GM11168 (cell line): Measurements from ENCODE around the gene COMMD8.

Source experiments
- in situ Hi-C: fragments of 300-500 bp; cut with MboI; formaldehyde crosslinking; loops from one replicate; pipeline ENCODE4 v1.12.0; 2022; ENCODE audit warnings: low sequenced_read_pairs; ENCODE audit not compliant: unreplicated experiment

The COMMD8 gene

DNA sequence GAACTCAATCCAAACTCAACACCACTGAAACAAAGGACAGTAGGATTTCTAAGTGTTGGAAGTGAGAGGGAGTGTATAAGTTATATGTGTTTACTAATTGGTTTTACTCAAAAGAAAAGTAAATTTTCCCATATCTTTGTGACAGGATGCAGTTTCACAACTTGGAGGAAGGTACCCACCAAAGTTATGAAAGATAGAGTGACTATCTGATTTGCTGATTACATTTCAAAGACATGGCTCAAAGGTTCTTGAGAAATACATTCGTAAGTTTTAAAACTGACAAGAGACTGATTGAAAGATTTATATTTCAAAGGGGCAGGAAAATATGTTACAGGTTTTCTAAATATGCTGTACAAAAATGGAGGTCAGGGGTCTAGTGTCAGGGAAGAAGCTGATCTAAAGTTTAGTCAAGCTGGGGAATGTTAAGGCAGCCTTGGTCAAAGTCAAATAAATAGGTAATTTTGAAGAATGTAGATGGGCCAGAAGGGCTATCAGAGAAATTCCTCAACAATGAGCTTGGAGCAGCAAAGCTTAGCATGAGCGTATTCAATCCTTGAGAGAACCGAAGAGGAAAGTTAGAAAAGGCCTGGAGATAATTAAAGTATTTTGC lies 9.7 kb upstream of the COMMD8 start:
- in situ Hi-C loops = no loop called here

DNA sequence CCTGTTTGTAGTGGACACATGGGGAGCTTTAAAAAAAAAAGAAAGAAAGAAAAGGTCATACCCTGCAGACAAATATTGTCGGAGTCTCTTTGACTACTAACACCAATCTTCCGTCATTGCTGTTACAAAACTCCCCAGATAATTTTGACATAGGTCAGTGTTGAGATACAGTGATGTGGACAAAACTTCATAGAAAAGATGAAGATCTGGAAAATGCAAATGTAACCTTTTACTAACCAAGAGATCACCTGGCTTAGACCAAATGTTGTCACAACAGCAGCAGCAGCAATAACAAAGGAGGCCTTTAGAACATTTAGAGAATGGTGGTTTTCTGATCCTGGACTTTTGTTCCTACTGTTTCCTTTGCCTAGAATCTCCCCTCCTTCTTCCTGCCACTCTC lies 8.1 kb upstream of the COMMD8 start:
- in situ Hi-C loops = no loop called here

DNA sequence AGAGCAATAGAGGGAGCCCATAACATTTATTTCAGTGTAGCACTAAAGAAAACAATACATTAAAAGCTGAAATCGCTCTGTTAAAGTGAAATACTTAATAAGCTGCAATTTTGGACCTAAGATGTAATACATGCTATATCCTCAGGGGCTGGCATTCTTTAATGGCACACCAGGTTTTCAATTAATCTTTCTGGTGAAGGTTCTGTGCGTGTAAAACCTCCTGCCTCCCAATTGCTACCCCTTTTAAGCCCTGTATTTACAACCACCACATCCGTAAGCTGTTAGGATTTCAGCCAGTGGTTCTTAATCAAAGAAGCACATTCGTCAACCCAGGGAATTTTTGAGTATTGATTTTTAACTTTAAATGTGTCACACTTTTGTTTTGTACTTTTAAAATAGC lies 7.6 kb upstream of the COMMD8 start:
- in situ Hi-C loops = no loop called here

DNA sequence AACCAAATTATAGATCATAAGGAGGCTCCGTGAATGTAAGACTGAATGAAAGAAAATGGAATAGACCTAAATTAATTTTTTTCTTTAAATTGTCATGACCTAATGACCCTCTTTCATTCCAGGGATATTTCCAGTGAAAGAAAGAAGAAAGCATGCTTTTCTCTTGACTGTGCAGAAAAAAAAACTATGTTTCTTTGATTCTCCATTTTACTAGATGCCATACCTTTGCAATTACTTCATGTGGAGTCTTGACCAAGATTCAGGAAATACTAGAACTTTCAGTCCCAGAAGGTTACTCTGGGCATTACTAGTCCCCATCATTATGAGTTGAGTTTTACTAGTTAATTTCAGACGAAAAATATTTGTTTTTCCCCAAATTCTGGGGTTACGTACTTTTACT lies 6.4 kb upstream of the COMMD8 start:
- in situ Hi-C loops = no loop called here

DNA sequence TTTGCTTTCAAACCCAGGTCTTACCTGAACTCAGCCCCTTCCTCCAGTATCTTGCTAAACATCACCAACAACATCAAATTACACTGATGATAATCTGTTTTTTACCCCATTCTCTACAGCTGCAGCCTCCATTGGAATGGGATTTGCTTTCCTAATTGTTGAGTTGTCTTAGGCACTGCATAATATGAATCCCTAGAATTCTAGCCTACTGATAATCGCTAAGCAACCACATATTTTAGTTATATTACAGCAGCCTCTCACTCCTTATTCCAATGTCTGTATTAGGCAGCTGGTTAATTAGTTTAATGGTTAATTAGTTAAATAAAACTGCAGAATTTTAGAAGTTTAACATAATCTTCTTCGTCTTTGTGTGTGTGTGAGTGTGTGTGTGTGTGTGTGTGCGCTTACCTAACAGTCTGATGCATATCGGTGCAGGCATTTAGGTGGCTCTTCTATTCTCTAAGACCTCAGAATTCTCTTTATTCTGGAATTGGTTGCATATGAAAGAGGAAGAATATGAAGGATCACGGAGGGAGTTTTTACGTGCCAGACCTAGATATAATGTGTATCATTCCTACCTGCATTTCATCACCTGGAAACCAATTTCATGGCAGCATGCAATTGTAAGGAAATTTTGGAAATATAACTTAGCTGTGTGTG lies 5.3 kb upstream of the COMMD8 start:
- in situ Hi-C loops = no loop called here

DNA sequence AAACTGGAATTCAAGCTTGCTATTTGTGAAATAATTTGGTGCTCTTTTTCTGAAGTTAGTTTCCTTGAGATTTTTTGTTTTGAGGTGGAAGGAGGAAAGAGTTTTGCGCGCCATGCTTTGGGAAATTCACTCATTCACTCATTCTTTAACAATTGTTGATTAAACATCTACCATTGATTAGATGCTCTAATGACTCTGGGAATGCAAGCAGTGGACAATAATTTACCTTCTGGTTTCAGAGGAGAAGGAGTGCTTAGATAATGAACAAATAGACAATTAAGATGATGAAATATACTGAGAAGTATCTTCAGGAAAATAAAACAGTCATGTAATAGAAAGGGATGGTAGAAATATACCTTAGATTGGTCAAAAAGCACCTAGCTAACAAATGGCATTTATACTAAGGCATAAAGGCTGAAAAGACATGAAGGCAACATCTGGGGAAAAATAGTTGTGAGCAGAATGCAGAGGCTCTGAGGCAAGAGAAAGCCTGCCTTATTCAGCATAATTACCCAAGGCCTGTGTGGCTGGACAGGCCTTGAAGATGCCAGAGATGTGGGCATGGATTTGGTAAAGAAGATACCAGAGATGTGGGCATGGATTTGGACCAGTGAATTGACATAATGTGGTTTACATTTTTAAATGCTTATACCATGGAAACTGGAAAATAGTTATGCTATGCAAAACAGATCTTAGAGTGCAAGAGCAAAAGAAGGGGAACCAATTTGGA lies 2.7 kb upstream of the COMMD8 start:
- in situ Hi-C loops = no loop called here

DNA sequence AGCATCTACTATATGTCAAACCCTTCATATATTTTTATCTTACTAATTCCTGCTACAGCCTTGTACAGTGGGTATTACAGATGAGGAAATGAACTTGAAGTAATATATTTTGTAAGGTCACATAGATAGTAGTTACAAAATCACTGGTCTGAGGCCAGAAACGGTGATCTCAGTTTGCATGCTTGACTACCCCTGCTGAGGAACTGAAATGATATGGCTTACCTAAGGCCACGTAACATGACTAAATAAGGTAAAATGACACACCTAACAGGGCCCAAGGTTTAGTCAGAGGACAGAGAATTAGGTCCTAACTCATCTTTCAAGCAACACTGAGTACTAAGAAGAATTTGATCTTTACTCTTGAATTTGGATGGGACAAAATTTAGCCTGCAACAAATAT lies 1.5 kb upstream of the COMMD8 start:
- in situ Hi-C loops = no loop called here

DNA sequence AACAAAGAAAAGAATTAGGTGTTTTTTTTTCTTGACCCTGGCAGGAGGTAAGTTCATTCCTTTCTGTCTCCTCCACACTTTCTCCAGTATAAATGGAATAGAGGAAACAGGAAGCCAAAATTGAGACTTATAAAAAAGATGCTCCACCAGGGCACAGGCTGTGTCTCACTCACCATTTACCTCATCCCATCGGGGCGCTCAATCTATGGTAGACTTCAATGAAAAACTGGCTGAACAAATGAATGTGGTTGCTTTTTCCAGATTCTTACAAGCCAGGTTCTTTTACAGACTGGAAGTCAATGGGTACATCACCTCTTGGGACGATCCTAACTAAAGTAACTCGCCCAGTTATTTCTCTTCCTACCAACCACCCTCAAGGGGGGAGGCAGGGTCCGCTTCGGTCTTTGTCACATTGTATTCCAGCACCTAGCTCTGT lies 685 bp downstream of the COMMD8 start:
- in situ Hi-C loops = no loop called here

DNA sequence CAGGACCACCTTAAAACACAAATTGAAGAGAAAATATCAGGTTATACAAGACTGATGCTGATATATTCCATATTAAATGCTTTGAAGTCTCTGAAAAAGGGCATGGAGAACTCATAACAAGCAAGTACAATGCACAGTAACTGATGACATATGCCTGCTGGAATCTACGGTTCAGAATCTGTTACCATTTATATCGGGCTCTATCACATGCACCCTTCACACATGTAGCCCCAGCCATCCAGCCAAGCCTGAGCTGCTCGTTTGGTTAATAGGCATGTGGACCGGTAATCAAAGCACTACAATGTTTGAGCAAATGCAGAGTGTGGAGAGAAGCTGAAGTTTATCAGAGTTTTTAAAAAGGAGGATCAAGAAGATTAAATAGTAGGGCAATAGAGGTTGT lies 11.8 kb downstream of the COMMD8 start:
- in situ Hi-C loops = no loop called here

DNA sequence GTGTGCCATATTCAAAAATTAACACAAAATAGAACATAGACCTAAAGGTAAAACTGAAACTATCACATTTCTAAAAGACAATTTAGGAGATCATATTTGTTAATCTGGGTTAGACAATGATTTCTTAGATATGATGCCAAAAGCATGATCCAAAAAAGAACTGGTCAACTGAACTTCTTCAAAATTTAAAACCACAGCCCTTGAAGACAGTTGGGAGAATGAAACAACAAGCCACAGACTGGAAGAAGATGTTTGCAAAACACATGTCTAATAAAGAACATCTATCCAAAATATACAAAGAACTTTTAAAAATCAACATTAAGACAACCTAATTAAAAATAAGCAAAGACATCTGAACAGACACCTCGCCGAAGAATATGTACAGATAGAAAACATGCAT lies 19.5 kb downstream of the COMMD8 start:
- in situ Hi-C loops = no loop called here

DNA sequence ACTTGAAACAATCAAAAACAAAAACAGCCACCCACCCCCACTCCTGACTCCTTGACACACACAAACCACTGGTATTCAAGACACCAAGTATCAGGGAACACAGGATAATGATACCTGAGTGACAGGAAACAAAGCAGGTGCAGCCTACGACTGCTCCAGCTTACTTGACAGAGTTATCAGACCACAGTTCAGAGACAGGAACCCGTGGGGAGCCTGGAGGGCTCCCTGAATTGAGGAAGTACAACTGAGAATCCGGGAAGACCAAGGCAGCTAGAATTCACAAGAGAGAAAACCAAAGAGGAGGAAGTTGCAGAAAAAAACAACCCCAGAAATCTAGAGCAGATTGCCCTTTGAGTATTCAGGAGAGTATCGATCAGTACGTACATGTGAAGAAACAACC lies 20.5 kb downstream of the COMMD8 start:
- in situ Hi-C loops = no loop called here

DNA sequence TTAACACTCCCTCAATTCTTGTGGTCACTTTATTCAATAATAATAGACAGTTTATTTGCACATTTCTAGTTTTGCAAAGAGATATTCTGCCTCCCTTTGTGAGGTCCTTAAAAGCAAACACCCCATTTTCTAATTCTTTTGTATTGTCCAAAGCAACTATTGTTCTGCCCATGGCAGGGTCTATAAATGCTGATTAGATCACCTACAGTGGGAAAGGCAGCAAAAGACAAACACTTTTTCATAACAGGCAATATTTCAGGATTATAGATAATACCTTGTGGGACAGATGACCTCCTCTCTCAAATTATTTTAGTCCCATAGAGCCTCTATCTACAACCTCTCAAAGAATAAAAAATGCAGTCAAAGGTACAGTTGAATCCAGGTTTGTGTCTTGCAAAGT lies 28.6 kb downstream of the COMMD8 start:
- in situ Hi-C loops = no loop called here

DNA sequence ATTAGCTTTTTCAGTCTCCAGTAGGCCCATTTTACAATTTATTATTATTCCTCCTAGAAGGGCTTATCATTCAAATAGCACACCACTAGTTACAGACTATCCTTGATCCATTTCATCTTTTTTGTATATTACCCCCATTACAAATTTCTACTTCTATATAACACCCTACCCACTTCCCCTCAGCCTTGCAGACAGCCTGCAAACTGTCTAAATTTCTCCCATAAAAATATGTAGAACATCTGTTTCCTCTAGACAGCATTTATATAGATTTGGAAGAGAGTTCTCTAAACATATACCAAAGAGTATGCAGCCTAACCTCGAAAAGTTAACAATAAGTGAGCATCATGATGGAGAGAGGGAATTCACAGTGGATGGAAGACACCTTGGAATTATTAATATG lies 30.8 kb downstream of the COMMD8 start:
- in situ Hi-C loops = no loop called here

DNA sequence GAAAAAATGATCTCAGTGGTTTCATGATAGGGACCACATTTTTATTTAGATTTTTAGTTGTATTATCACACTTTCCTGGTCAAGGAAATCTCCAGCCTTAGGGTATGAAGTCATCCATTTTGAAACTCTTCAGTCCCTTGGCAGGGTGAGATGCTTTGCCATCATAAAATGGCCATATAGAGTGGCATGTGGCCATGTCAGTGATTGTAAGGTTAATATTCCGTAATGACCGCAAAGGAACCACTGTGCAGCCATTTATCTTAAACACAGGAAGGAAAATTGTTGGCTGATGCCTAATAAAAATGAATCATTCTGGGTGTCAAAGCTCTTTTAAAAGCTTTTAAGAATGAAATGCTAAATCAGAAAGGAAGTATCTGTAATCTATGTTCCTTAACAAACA lies 35.6 kb downstream of the COMMD8 start:
- in situ Hi-C loops = no loop called here

DNA sequence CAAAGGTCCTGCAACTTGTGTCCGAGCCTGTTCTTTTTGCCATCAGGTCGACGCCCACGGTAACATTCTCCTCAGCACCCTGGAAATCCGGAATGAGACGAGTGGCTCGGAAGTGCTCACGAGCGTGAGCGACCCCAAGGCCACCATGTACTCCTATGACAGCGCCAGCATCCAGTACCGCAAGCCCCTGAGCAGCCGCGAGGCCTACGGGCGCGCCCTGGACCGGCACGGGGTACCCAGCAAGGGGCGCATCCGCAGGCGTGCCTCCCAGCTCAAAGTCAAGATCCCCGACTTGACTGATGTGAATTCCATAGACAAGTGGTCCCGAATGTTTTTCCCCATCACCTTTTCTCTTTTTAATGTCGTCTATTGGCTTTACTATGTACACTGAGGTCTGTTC lies 37.9 kb downstream of the COMMD8 start:
- in situ Hi-C loops = no loop called here

DNA sequence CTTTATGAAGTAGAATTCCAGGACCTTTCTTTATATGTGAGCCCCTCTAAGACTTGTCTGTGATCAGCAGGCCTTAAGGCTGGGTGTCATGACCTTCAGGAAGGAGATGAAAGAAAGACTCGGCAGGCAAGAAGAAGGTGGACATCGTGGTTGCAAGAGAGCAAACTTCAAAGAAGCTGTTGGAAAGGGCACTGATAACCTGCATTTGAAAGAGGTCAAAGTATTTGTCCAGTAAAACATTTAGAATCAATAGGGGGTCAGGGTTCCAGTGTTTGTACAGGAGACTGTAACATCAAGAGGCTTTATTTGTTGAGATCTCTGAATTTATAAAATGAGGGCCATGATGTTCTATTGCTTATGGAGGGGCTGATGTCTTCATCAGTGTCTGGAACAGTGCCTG lies 44.2 kb downstream of the COMMD8 start:
- in situ Hi-C loops = no loop called here

DNA sequence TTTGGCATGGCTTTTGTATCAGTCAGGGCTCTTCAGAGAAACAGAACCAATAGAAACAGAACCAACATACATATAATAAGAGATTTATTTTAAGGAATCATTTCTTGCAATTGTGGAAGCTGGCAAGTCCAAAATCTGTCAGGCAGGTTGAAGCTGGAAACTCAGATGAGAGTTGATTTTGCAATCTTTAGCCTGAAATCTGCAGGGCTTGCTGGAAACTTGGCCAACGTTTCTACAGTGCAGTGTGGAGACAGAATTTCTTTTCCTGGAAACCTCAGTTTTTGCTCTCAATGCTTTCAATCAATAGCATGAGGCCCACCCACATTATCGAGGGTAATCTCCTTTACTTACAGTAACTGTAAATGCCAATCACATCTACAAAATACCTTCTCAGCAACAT lies 45.4 kb downstream of the COMMD8 start:
- in situ Hi-C loops = no loop called here

DNA sequence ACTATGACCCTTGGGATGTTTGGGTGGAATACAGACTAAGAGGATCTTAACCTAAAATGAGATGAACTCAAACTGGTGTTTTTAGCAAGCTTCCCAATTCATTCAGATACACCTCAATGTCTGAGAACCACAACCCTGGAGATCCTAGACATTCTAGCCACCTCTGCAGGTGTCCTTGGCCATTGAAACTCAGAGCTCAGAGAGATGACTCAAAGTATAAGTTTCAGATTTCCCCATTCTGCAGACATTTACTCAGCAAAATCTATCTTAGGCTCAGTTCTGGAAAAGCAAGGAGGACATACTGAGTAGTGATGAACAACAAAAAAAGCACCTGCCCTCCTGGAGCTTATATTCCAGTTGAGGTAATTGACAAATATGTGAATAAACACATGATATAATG lies 47.8 kb downstream of the COMMD8 start:
- in situ Hi-C loops = no loop called here

DNA sequence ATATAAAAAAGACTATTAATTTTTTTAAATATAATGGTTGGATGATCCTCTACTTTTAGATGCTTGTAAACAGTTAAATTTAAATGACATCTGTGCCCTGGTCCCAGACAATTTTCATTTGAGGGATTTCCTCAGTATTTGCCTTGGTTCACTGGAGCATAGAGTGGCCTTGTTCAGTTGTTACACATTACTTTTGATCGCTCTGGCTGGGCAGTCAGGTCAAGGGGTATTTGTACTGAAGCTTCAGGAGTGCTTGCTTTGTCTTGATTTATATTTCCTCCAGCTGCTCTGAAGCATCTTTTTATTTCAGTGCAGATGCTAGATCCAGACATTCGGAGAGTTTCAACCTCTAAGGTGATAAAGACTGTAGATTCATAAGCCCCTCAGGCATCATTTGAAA lies 50.0 kb downstream of the COMMD8 start:
- in situ Hi-C loops = no loop called here

DNA sequence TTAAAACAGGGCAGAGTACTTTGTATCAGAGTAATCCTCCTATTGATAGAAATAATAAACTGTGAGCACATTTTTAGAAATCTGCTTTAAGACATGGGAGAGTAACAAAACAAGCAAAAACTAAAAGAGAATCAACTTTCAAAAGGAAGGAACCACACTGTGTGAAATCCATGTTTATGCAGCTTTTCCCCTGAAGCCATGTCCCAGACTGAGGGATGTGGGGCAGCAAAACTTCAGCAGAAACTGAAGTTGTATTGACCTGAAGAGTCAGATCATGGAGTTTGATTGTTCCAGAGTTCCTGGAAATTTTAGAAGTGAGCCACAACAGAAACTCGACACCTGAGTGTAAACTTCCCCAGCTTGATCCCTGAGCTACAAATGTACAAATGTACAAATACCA lies 53.2 kb downstream of the COMMD8 start:
- in situ Hi-C loops = no loop called here

DNA sequence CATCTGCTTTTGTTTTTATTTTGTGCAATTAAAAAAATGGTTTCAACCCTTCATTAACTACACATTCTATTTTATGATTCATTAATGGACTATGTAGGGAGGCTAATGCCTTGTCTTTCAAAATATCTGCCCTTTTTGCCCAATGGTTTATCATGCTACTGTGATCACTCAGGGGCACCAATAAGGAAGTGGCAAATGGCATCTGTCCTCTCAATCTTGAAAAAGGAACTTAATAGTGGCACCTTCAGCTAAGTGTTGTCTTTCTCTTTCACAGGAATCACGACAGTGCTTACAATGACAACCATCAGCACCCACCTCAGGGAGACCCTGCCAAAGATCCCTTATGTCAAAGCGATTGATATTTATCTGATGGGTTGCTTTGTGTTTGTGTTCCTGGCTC lies 57.1 kb downstream of the COMMD8 start:
- in situ Hi-C loops = no loop called here
